HG03558 (cell line): ENCODE results near the gene ATP6AP1.

ENCODE experiments used
- ATAC-seq: cut with Tn5 transposase; IDR thresholded peaks from one replicate; pipeline ENCODE4 v1.9.1; 2021; ENCODE audit warnings: moderate number of reproducible peaks; ENCODE audit not compliant: unreplicated experiment; ENCODE audit errors: extremely low read depth

The ATP6AP1 gene

GRCh38 chrX:154426916-154427770 is 1.3 kb upstream of the ATP6AP1 start:
- ATAC-seq = no peak

DNA sequence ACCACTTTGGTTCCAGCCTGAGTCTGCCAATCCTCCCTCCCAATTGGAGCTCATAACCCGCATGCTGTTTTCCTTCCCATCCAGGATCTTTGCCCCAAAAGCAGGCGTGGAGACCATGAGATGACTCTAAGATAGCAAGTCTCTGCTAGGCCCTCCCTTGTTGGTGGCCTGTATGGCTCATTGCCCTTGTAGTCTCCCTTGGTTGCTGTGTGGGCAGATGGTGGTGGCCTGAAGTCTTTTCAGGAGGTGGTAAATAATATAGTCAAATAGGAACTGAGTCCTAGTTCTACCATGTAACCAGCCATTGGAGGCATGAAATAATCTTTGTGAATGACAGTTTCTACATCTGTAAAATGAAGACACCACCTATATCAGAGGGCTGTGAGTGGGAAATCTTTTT is 1.2 kb downstream of the ATP6AP1 start:
- no peak for ATAC-seq

GRCh38 chrX:154430479-154430878 is 2.0 kb downstream of the ATP6AP1 start:
- no peak for ATAC-seq

- no peak for ATAC-seq
Observed at GRCh38 chrX:154430916-154431315, 2.4 kb downstream of the ATP6AP1 start.

GRCh38 chrX:154431341-154431740 is 2.9 kb downstream of the ATP6AP1 start:
- ATAC-seq = no peak

DNA sequence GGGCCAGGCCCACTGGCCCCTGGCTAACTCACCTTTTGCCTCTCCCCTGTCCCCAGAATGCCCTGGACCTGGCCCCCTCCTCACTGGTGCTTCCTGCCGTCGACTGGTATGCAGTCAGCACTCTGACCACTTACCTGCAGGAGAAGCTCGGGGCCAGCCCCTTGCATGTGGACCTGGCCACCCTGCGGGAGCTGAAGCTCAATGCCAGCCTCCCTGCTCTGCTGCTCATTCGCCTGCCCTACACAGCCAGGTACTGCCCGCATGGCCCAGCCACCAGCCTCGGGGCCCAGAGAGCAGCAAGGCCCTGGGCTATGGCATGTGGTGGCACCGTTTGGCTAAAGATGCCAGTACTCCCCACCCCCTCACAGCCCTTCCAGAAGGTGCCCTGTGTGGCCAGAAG is 3.7 kb downstream of the ATP6AP1 start:
- ATAC-seq = no peak

DNA sequence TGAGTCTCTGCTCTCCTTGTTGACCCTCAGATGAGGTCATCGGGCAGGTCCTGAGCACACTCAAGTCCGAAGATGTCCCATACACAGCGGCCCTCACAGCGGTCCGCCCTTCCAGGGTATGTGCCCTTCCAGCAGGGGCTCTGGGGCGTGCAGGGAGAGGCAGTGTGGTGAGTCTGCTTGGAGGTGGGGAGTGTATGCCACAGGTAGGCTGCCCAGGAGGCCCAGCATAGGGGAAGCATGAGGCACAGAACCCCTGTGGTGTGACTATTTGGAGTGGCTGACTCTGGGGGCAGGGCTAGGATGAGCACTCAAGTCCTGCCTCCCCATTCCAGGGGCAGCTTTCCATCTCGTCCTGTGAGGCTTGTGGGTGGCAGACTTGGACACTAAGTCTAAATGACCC is 5.1 kb downstream of the ATP6AP1 start:
- no peak for ATAC-seq

GRCh38 chrX:154434394-154435168 is 6.1 kb downstream of the ATP6AP1 start:
- ATAC-seq = no peak

GRCh38 chrX:154435171-154435733 is 6.8 kb downstream of the ATP6AP1 start:
- no peak for ATAC-seq

DNA sequence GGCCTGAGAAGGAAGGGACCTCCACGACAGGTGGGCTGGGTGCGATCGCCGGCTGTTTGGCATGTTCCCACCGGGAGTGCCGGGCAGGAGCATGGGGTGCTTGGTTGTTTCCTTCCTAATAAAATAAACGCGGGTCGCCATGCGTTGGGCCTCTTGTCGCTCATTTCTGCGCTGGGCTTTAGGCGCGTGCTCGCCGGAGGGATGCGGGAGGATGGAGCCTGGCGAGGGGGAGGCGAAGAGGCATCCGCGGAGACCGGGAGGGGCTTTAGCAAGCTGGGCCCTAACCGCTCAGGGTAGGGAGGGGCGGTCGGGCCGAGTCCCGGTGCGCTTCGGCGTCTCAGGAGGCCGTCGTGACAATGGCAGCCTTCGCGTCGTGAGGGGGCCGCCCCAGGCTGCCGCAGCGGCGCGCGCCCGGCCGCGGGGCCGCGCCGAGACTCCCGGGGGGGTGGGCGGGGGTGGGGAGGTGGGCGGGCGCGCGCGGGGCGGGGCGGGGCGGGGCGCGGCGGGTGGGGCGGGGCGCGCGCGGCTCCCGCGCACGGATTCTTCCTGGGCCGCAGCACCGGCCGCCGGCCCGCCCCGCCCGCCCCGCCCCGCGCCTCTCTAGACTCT is 8.0 kb downstream of the ATP6AP1 start:
- ATAC-seq = no peak

- no peak for ATAC-seq
Observed at GRCh38 chrX:154436983-154437752, 8.7 kb downstream of the ATP6AP1 start, which contains the start of gene GDI1. TSS of gene GDI1 (plus strand) at chrX:154437154. CDS start at chrX:154437255, 101 bp downstream.

- no peak for ATAC-seq
Observed at GRCh38 chrX:154437971-154438893, 9.8 kb downstream of the ATP6AP1 start.

- ATAC-seq = no peak
Observed at GRCh38 chrX:154439841-154440240, 11.4 kb downstream of the ATP6AP1 start.

DNA sequence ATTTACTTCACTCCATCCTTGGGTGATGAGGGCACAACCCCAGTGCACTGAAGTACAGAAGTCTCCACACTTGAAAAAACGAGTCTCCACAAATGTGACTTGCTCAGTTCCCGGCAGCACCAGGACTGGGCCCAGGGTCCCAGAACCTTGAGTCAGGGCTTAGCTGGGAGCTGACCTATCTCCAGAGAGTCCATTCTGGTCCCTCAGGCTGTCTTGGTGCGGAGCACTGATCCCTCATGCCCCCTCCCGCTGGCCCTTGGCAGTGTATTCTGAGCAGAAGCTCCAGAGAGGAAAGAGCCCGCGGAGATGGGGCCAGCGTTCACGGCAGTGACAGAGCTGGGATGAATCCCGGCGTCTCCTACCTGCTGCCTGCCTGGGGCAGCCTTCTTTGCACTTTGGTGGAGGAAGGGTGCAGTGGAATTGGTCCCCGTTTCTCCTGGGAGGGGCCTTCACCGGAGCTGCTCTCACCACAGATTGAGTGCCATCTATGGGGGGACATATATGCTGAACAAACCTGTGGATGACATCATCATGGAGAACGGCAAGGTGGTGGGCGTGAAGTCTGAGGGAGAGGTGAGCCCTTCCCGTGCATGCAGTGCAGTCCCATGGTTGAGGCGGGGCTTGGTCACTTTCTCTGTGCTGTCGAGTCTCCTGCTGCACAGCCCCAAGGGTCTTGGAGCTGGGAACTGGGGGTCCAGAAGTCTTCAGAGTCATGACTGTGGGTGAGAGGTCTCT is 12.3 kb downstream of the ATP6AP1 start:
- ATAC-seq = no peak

- ATAC-seq = no peak
Observed at GRCh38 chrX:154441564-154441963, 13.1 kb downstream of the ATP6AP1 start.

DNA sequence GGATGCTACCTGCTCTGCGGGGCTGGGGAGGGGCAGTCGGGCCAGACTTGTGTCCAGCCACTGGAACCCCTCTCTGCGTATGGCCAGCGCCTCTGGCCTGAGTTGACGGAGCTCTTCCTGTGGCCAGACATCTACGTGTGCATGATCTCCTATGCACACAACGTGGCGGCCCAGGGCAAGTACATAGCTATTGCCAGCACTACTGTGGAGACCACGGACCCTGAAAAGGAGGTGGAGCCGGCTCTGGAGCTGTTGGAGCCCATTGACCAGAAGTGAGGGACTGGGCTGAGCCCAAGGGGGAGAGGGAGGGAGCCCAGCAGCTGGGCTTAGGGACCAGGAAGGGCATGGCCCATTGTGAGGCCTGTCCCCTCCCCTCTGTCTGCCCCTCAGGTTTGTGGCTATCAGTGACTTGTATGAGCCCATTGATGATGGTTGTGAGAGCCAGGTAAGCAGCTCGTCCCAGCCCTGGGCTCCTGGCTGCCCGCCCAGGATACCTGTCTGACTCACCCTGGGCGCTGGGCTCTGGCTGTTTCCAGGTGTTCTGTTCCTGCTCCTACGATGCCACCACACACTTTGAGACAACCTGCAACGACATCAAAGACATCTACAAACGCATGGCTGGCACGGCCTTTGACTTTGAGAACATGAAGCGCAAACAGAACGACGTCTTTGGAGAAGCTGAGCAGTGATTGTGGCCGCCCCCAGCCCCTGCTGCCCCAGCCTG is 13.7 kb downstream of the ATP6AP1 start:
- ATAC-seq = no peak

DNA sequence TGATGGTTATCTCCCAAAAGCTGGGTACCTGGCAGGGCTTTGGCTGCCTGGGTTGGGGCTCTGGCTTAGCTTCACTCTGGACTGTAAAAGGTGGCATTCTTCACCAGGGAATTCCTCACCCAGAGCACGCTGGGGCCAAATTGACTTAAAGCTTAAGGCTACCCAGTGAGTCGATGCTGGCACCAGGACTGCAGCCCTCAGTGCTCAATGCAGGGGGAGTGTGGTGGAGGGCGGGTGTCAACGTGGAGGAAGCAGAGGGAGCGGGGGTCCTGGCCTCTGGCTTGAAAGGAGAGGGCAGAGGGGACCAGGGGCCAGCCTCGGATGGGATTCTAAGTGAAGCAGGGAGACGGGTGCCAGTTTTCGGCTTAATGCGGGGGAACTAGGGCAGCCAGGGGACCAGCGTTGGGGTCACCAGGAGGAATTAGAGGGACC is 15.0 kb downstream of the ATP6AP1 start:
- ATAC-seq = no peak
